Activated naive CD8-positive, alpha-beta T cell (primary cell): Measurements from ENCODE around the gene GSDMA.
"Not testable (repeated sequence)": the region's sequence is repeated elsewhere in the genome, so short reads cannot be mapped to it uniquely, and the experiment has no call there.

Experiments
- H3K27ac Mint-ChIP-seq: one replicate; pipeline ENCODE4 v1.8.0; 2021; ENCODE audit warnings: mixed read lengths
- H3K27me3 Mint-ChIP-seq: one replicate; pipeline ENCODE4 v1.8.0; 2021; ENCODE audit warnings: mixed read lengths
- H3K36me3 Mint-ChIP-seq: one replicate; pipeline ENCODE4 v1.8.0; 2021; ENCODE audit warnings: mixed read lengths
- H3K4me1 Mint-ChIP-seq: one replicate; pipeline ENCODE4 v1.8.0; 2021; ENCODE audit warnings: low read depth, mixed read lengths
- H3K4me3 Mint-ChIP-seq: one replicate; pipeline ENCODE4 v1.8.0; 2021; ENCODE audit warnings: mild to moderate bottlenecking, mixed read lengths
- H3K9me3 Mint-ChIP-seq: one replicate; pipeline ENCODE4 v1.8.0; 2021; ENCODE audit warnings: low read depth, mixed read lengths

GSDMA gene

DNA sequence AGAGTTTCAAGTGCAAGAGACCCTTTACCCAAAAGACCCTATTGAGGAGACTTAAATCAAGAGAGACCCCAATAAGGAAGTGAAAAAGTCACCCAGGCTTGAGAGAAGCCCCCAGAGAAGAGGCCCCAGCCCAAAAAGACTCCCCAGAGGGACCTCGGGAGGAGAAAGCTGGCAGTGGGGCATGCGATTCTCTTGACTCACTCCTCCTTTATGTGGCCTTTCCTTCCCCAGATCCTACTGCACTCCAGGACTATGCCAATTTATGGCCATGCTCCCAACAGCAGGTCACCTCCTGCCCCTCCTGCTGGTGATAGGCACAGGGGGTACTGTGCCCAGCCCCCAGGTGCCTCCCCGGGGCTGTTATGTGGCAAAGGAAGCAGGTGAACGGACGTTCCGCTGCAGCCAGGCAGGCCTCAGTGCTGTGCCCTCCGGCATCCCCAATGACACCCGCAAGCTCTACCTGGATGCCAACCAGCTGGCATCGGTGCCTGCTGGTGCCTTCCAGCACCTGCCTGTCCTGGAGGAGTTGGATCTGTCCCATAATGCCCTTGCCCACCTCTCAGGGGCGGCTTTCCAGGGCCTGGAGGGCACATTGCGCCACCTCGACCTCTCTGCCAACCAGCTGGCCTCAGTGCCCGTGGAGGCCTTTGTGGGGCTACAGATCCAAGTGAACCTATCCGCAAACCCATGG, 19.0 kb upstream of the GSDMA start:
- Mint-ChIP-seq H3K36me3 (no peaks in the 10 kb centered on the region), H3K27ac (no peak overlapping the region), H3K4me1 (peaks cover 36% of the 10 kb centered on the region), H3K27me3 (no peaks in the 10 kb centered on the region), H3K9me3 (no peaks in the 10 kb centered on the region), H3K4me3 (no peak overlapping the region)

GRCh38 chr17:39944393-39944711, 18.5 kb upstream of the GSDMA start:
- Mint-ChIP-seq H3K36me3 (no peaks in the 10 kb centered on the region), H3K4me1 (peaks cover 34% of the 10 kb centered on the region), H3K9me3 (no peaks in the 10 kb centered on the region), H3K27ac (no peak overlapping the region), H3K4me3 (no peak overlapping the region), H3K27me3 (no peaks in the 10 kb centered on the region)

GRCh38 chr17:39946551-39947330, 16.1 kb upstream of the GSDMA start:
- no peaks in the 10 kb centered on the region for H3K27me3 Mint-ChIP-seq
- H3K4me1 Mint-ChIP-seq, result peaks cover 25% of the 10 kb centered on the region
- H3K27ac Mint-ChIP-seq, result no peak overlapping the region
- no peaks in the 10 kb centered on the region for H3K9me3 Mint-ChIP-seq
- no peak overlapping the region for H3K4me3 Mint-ChIP-seq
- H3K36me3 Mint-ChIP-seq, result no peaks in the 10 kb centered on the region

DNA sequence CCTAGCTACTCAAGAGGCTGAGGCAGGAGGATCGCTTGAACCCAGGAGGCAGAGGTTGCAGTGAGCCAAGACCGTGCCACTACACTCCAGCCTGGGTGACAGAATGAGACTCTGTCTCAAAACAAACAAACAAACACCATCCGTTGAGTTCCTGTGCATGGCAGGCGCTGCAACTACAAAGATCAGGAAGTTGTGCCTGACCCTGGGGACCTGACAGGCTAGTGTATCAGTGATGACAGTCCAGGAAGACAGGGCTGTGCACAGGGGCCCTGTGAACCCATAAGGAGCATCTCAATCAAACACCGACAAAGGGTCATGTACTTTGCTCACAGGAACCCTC, 14.3 kb upstream of the GSDMA start:
- peak overlapping the region; percentile 46 for H3K27ac Mint-ChIP-seq
- H3K36me3 Mint-ChIP-seq, H3K4me3 Mint-ChIP-seq, H3K9me3 Mint-ChIP-seq, H3K27me3 Mint-ChIP-seq: not testable (repeated sequence)
- peaks cover 31% of the 10 kb centered on the region for H3K4me1 Mint-ChIP-seq

- Mint-ChIP-seq H3K4me3 (no peak overlapping the region), H3K36me3 (no peaks in the 10 kb centered on the region), H3K4me1 (peaks cover 34% of the 10 kb centered on the region), H3K9me3 (no peaks in the 10 kb centered on the region), H3K27ac (no peak overlapping the region), H3K27me3 (no peaks in the 10 kb centered on the region)
Observed at GRCh38 chr17:39949028-39949427, 13.8 kb upstream of the GSDMA start.

DNA sequence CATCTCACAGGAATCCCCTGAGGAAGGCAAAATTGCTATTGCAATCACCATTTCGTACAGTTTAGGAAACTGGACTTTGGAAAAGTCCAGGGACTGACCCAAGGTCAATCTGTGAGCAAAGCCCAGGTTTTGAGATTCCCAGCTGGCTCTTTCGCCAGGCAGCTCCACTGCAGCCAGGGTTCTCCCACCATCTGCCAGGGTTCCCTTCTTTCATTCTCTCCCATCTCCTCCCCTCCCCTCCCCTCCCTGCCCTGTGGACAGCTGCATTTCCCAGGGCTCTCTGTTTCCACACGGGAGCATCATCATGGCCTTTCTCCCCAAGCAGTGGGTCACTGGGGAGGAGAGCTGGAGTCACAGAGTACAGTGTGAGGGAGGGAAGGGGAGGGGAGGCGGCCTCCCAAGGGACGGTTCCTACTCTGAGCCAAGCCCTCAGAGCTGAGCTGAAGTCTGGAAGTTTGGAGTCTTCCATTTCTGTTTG, 11.9 kb upstream of the GSDMA start:
- peaks cover 34% of the 10 kb centered on the region for H3K4me1 Mint-ChIP-seq
- no peaks in the 10 kb centered on the region for H3K27me3 Mint-ChIP-seq
- no peak overlapping the region for H3K4me3 Mint-ChIP-seq
- H3K9me3 Mint-ChIP-seq, result no peaks in the 10 kb centered on the region
- H3K27ac Mint-ChIP-seq, result no peak overlapping the region
- H3K36me3 Mint-ChIP-seq, result no peaks in the 10 kb centered on the region

- Mint-ChIP-seq H3K36me3 (no peaks in the 10 kb centered on the region), H3K4me3 (peak overlapping the region; percentile 59), H3K9me3 (no peaks in the 10 kb centered on the region), H3K4me1 (peaks cover 33% of the 10 kb centered on the region), H3K27ac (no peak overlapping the region), H3K27me3 (no peaks in the 10 kb centered on the region)
Observed at GRCh38 chr17:39951924-39952679, 10.7 kb upstream of the GSDMA start.

DNA sequence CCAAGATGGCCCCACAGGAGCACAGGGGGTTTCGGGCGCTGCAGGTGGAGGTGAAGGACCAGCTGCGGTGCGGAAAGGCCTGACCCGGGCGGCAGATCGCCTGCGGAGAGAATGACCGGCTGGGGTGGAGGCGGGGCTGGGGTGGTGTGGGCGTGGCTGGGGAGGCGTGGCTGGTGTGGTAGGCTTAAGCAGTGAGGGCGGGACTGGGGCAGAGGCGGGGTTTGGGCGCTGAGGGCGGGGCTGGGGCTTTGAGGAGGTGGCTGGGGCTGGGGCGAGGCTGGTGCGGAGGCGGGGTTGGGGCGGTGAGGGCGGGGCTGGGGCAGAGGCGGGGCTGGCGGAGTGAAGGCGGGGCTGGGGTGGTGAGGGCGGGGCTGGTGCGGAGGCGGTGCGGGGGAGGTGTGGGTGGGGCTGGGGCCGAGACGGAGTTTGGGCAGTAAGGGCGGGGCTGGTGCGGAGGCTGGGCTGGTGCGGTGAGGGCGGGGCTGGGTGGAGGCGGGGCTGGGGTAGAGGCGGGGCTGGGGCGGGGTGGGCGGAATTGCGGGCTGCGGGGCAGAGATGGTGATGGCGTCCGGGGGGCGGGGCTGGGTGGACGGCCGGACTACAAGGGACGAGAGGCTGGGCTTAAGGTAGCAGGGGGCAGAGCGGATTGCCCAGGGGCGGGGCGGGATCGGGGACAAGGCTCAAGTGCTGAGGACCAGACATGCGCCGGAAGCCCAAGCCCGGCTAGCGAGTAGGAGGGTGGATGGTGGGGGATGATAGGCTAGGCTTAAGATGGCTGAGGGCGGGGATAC, 9.9 kb upstream of the GSDMA start:
- Mint-ChIP-seq H3K27me3 (no peaks in the 10 kb centered on the region), H3K36me3 (no peaks in the 10 kb centered on the region), H3K4me3 (peak overlapping the region; percentile 79), H3K4me1 (peaks cover 25% of the 10 kb centered on the region), H3K9me3 (no peaks in the 10 kb centered on the region), H3K27ac (no peak overlapping the region)

DNA sequence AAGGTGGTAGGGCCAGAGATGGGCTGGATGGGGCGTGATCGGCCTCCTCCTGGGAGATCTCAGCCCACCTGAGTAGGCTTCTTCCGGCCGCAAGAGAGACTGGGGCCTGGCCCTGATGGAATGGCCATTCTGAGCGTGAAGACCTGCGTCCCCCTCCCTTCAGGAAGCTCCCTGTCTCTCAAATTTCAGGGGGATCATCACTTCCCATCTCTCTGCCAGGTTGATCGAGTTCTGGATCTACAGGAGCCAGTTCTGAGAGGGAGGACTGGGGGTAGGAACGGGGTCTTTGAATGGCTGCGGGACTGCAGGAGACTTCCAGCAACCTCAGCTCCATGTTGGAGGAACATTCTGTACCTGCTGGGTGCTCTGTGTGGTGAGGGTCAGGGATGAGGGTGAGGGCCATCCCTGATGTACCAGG, 9.3 kb upstream of the GSDMA start:
- peak overlapping the region; percentile 79 for H3K4me3 Mint-ChIP-seq
- no peaks in the 10 kb centered on the region for H3K36me3 Mint-ChIP-seq
- peak overlapping the region; percentile 29 for H3K27ac Mint-ChIP-seq
- H3K27me3 Mint-ChIP-seq, result no peaks in the 10 kb centered on the region
- H3K9me3 Mint-ChIP-seq, result no peaks in the 10 kb centered on the region
- H3K4me1 Mint-ChIP-seq, result peaks cover 20% of the 10 kb centered on the region

GRCh38 chr17:39954876-39955275, 7.9 kb upstream of the GSDMA start:
- H3K4me1 Mint-ChIP-seq, result peaks cover 16% of the 10 kb centered on the region
- H3K27me3 Mint-ChIP-seq, result no peaks in the 10 kb centered on the region
- no peak overlapping the region for H3K4me3 Mint-ChIP-seq
- H3K36me3 Mint-ChIP-seq, result no peaks in the 10 kb centered on the region
- H3K27ac Mint-ChIP-seq, result no peak overlapping the region
- H3K9me3 Mint-ChIP-seq, result no peaks in the 10 kb centered on the region

DNA sequence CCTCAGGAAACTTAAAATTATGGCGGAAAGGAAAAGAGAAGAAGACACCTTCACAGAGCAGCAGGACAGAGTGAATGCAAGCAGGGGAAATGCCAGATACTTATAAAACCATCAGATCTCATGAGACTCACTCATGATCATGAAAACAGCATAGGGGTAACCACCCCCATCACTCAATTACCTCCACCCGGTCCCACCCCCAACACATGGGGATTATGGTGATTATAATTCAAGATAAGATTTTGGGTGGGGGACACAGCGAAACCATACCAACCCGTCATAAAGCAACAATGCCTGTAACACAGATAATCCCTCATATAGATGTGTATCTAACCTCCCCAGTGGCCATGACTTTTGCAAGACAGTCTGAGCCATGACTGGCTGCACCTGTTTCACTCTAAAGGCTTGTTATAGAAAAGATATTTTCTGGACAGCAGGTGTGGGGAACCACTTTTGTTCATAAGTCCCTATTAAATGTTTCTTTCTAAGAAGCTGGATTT, 7.0 kb upstream of the GSDMA start:
- H3K4me1 Mint-ChIP-seq, result peaks cover 17% of the 10 kb centered on the region
- no peaks in the 10 kb centered on the region for H3K27me3 Mint-ChIP-seq
- no peak overlapping the region for H3K27ac Mint-ChIP-seq
- no peak overlapping the region for H3K4me3 Mint-ChIP-seq
- H3K9me3 Mint-ChIP-seq, result no peaks in the 10 kb centered on the region
- H3K36me3 Mint-ChIP-seq, result no peaks in the 10 kb centered on the region

GRCh38 chr17:39960524-39961041, 2.2 kb upstream of the GSDMA start:
- Mint-ChIP-seq H3K36me3 (no peaks in the 10 kb centered on the region), H3K9me3 (no peaks in the 10 kb centered on the region), H3K27me3 (no peaks in the 10 kb centered on the region), H3K4me1 (peaks cover 31% of the 10 kb centered on the region), H3K4me3 (no peak overlapping the region), H3K27ac (no peak overlapping the region)

GRCh38 chr17:39963829-39964228, 1.0 kb downstream of the GSDMA start:
- peak overlapping the region; percentile 35 for H3K27ac Mint-ChIP-seq
- peaks cover 30% of the 10 kb centered on the region for H3K4me1 Mint-ChIP-seq
- peak overlapping the region; percentile 46 for H3K4me3 Mint-ChIP-seq
- no peaks in the 10 kb centered on the region for H3K27me3 Mint-ChIP-seq
- no peaks in the 10 kb centered on the region for H3K9me3 Mint-ChIP-seq
- no peaks in the 10 kb centered on the region for H3K36me3 Mint-ChIP-seq

GRCh38 chr17:39965017-39965699, 2.4 kb downstream of the GSDMA start:
- Mint-ChIP-seq H3K9me3 (no peaks in the 10 kb centered on the region), H3K27ac (no peak overlapping the region), H3K27me3 (no peaks in the 10 kb centered on the region), H3K36me3 (no peaks in the 10 kb centered on the region), H3K4me1 (peaks cover 25% of the 10 kb centered on the region), H3K4me3 (no peak overlapping the region)
